Parathyroid adenoma (tissue), 2 donors: ENCODE measurements around the gene MT1G.

Source experiments
- H2AFZ ChIP-seq: fragments of 300-600 bp; sonication (generic); one replicate; pipeline ENCODE4 v1.7.0; 2017; ENCODE audit warnings: antibody characterized with exemption, mild to moderate bottlenecking
- H3K27ac ChIP-seq: fragments of 300-600 bp; sonication (generic); one replicate; pipeline ENCODE4 v1.7.0; 2017
- H3K27me3 ChIP-seq: fragments of 300-600 bp; sonication (generic); one replicate; pipeline ENCODE4 v1.7.0; 2017; ENCODE audit warnings: low read length; ENCODE audit not compliant: control insufficient read depth, insufficient read depth
- H3K36me3 ChIP-seq: fragments of 300-600 bp; sonication (generic); one replicate; pipeline ENCODE4 v1.7.0; 2017; ENCODE audit warnings: low read length; ENCODE audit not compliant: control insufficient read depth, insufficient read depth
- H3K4me1 ChIP-seq: fragments of 300-600 bp; sonication (generic); one replicate; pipeline ENCODE4 v1.7.0; 2017; ENCODE audit warnings: control low read depth
- H3K4me2 ChIP-seq: fragments of 300-600 bp; sonication (generic); one replicate; pipeline ENCODE4 v1.7.0; 2017; ENCODE audit warnings: low read length
- H3K4me3 ChIP-seq: fragments of 300-600 bp; sonication (generic); one replicate; pipeline ENCODE4 v1.7.0; 2017; ENCODE audit warnings: low read depth, low read length
- H3K79me2 ChIP-seq: fragments of 300-600 bp; sonication (generic); one replicate; pipeline ENCODE4 v1.7.0; 2017; ENCODE audit warnings: control low read depth
- H3K9ac ChIP-seq: fragments of 300-600 bp; sonication (generic); one replicate; pipeline ENCODE4 v1.7.0; 2017; ENCODE audit warnings: mild to moderate bottlenecking
- H3K9me3 ChIP-seq: fragments of 300-600 bp; sonication (generic); one replicate; pipeline ENCODE4 v1.7.0; 2017; ENCODE audit warnings: low read length; ENCODE audit not compliant: control insufficient read depth
- TF ChIP-seq, protein P1 (sequence below): fragments of 300-600 bp; sonication (generic); IDR thresholded peaks from one replicate; pipeline ENCODE4 v1.7.0; 2017; ENCODE audit warnings: antibody characterized with exemption, mild to moderate bottlenecking
- donor health status: primary hyperparathyroidism.

The MT1G gene

GRCh38 chr16:56653218-56653617 is 14.6 kb downstream of the MT1G start:
- Histone ChIP-seq H3K79me2 (no peaks in the 10 kb centered on the region), H3K9me3 (no peaks in the 10 kb centered on the region), H3K4me1 (peaks cover 7% of the 10 kb centered on the region), H2AFZ (no peak overlapping the region), H3K4me2 (no peak overlapping the region), H3K36me3 (no peaks in the 10 kb centered on the region), H3K27ac (no peak overlapping the region), H3K9ac (no peak overlapping the region), H3K27me3 (no peaks in the 10 kb centered on the region), H3K4me3 (no peak overlapping the region)
- TF ChIP-seq, protein P1, sequence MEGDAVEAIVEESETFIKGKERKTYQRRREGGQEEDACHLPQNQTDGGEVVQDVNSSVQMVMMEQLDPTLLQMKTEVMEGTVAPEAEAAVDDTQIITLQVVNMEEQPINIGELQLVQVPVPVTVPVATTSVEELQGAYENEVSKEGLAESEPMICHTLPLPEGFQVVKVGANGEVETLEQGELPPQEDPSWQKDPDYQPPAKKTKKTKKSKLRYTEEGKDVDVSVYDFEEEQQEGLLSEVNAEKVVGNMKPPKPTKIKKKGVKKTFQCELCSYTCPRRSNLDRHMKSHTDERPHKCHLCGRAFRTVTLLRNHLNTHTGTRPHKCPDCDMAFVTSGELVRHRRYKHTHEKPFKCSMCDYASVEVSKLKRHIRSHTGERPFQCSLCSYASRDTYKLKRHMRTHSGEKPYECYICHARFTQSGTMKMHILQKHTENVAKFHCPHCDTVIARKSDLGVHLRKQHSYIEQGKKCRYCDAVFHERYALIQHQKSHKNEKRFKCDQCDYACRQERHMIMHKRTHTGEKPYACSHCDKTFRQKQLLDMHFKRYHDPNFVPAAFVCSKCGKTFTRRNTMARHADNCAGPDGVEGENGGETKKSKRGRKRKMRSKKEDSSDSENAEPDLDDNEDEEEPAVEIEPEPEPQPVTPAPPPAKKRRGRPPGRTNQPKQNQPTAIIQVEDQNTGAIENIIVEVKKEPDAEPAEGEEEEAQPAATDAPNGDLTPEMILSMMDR, result no peak

DNA sequence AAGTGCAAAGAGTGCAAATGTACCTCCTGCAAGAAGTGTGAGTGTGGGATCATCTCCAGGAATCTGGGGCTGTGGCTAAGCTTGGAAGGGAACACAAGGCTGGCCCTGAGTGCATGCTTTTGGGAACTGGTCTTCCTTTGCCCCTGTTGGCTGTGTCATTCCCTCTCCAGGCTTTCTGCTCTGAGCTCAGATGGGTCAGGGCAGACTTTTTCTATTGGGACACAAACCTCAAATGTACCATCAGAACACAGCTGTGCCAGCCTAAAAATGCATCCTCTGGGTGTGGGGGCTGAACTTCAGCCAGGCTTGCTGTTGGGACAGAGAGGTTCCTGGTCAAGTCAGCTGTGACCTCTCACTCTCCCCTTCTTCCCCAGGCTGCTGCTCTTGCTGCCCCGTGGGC is 15.3 kb downstream of the MT1G start:
- H3K9ac ChIP-seq, result no peak overlapping the region
- TF ChIP-seq, protein P1, result no peak
- H3K9me3 ChIP-seq, result no peaks in the 10 kb centered on the region
- H2AFZ ChIP-seq, result no peak overlapping the region
- no peak overlapping the region for H3K27ac ChIP-seq
- no peaks in the 10 kb centered on the region for H3K27me3 ChIP-seq
- H3K4me3 ChIP-seq, result no peak overlapping the region
- H3K36me3 ChIP-seq, result no peaks in the 10 kb centered on the region
- peaks cover 3% of the 10 kb centered on the region for H3K4me1 ChIP-seq
- H3K4me2 ChIP-seq, result no peak overlapping the region
- H3K79me2 ChIP-seq, result no peaks in the 10 kb centered on the region

GRCh38 chr16:56651586-56651985 is 16.3 kb downstream of the MT1G start, which contains the start of gene MT1B:
Gene MT1B (plus strand): TSS chr16:56651886. CDS start chr16:56651954, 68 bp downstream.
- Histone ChIP-seq H3K4me1 (peaks cover 3% of the 10 kb centered on the region), H3K27ac (no peak within 1 kb of the TSS), H3K9ac (no peak within 1 kb of the TSS), H3K4me3 (no peak within 1 kb of the TSS), H3K4me2 (no peak within 1 kb of the TSS), H3K79me2 (no peaks in the 10 kb centered on the region), H2AFZ (no peak within 1 kb of the TSS), H3K9me3 (no peaks in the 10 kb centered on the region), H3K27me3 (no peaks in the 10 kb centered on the region), H3K36me3 (no peaks in the 10 kb centered on the region)
- TF ChIP-seq, protein P1, result no peak

DNA sequence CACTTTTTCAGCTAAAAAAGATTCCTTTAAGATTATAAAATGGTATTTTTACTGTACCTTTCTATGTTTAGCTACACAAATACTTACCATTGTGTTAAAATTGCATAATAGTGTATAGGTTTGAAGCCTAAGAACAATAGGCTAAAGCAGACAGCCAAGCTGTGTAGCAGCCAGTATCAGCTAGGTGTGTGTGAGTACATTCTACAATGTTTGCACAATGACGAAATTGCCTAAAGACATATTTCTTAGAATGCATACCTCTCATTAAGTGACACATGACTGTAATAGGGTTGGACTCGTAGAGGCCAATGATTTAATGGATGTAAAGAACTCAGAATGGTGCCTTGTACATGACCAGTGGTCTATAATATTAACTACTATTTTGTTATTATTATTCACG is 18.0 kb downstream of the MT1G start:
- Histone ChIP-seq H2AFZ (no peak overlapping the region), H3K27me3 (no peaks in the 10 kb centered on the region), H3K9ac (no peak overlapping the region), H3K9me3 (no peaks in the 10 kb centered on the region), H3K4me2 (no peak overlapping the region), H3K4me3 (no peak overlapping the region), H3K27ac (no peak overlapping the region), H3K79me2 (no peaks in the 10 kb centered on the region), H3K4me1 (no peaks in the 10 kb centered on the region), H3K36me3 (no peaks in the 10 kb centered on the region)
- TF ChIP-seq, protein P1, result no peak

- Histone ChIP-seq H3K27ac (no peak overlapping the region), H2AFZ (no peak overlapping the region), H3K4me1 (no peaks in the 10 kb centered on the region), H3K9ac (no peak overlapping the region), H3K27me3 (no peaks in the 10 kb centered on the region), H3K79me2 (no peaks in the 10 kb centered on the region), H3K4me2 (no peak overlapping the region), H3K9me3 (no peaks in the 10 kb centered on the region), H3K36me3 (no peaks in the 10 kb centered on the region), H3K4me3 (no peak overlapping the region)
- TF ChIP-seq, protein P1, result no peak
Observed at GRCh38 chr16:56649271-56649670, 18.6 kb downstream of the MT1G start.
